Cerebellar cortex (tissue), 1 donor: ENCODE measurements around the gene HMGCR.

ENCODE experiments used
- DNase-seq: peaks from one replicate; pipeline ENCODE4 v3.0.0-alpha.2; 2015; ENCODE audit warnings: low spot score

HMGCR gene

GRCh38 chr5:75381456-75381855 is 44.4 kb downstream of the HMGCR start:
- DNase-seq, result no peak

- DNase-seq, result no peak
Measured at GRCh38 chr5:75384218-75384617, 47.2 kb downstream of the HMGCR start.

- DNase-seq, result no peak
Measured at GRCh38 chr5:75387806-75388205, 50.8 kb downstream of the HMGCR start.

GRCh38 chr5:75389430-75389829 is 52.4 kb downstream of the HMGCR start:
- DNase-seq, result no peak

GRCh38 chr5:75395277-75395676 is 58.3 kb downstream of the HMGCR start:
- no peak for DNase-seq

- DNase-seq, result no peak
Measured at GRCh38 chr5:75405296-75405695, 68.3 kb downstream of the HMGCR start.
